ENCODE data around the gene PAFAH1B1. TPM values are rescaled to one million over a fixed set of nuclear protein-coding genes. Genes with fewer than 3 reads are reported as not detected.
A peak's percentile ranks its signal among the peaks of the same experiment; 100 is the strongest.
"Not testable (repeated sequence)": the region's sequence is repeated elsewhere in the genome, so short reads cannot be mapped to it uniquely, and the experiment has no call there.

PAFAH1B1 gene
- total and polyA plus RNA-seq, 2 experiments from 2014 or later, result 69.9 to 71.7 TPM

GRCh38 chr17:2699216-2699805 is 105.9 kb downstream of the PAFAH1B1 start:
- H3K4me3 Mint-ChIP-seq; H3K36me3 ChIP-seq (ENCODE audit: insufficient read depth); DNase-seq (ENCODE audit: low spot score); H3K79me2 ChIP-seq (replicated peaks; ENCODE audit: insufficient read depth); H3K4me3 ChIP-seq; H3F3A ChIP-seq (replicated peaks; ENCODE audit: low read depth); H3K4me2 ChIP-seq; H3K9me3 Mint-ChIP-seq; H4K20me1 ChIP-seq (replicated peaks; ENCODE audit: insufficient read depth); H3K27me3 Mint-ChIP-seq (ENCODE audit: insufficient read depth, low read depth, poor library complexity); ATAC-seq; H3K27ac ChIP-seq (ENCODE audit: low read depth); H2AFZ ChIP-seq; H3K4me1 ChIP-seq (ENCODE audit: insufficient read depth); H3K27me3 ChIP-seq (ENCODE audit: insufficient read depth); H3K4me1 Mint-ChIP-seq; H3K9me2 ChIP-seq (ENCODE audit: insufficient read depth); H3K27ac Mint-ChIP-seq: not testable (repeated sequence)
- peaks cover 48% of the 10 kb centered on the region; the same call in 2 of the 3 replicates for H3K36me3 Mint-ChIP-seq (ENCODE audit: low read depth)

DNA sequence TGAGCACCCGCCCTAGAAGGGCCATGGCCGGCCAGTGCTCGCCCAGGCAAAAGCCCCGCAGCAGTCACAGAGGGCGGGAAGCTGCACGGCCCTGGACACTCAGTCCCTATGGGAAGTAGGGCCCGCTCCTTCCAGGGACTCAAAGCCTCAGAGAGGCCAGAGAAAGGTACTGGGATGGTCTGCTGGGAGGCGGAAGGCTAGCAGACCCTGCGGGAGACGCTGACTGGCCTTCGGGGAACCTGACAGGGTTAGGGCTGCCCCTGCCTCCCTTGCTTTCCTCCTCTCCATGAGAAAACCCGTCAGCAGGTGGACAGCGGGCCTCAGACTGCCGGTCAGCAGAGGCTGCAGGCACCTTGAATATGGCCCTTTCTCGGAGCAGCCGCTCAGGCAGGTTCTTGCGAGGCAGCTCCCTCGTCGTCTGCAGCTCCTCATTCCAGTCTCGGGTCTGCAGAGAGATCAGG is 106.6 kb downstream of the PAFAH1B1 start:
- Mint-ChIP-seq H3K36me3 (ENCODE audit: low read depth) (peaks cover 48% of the 10 kb centered on the region; the same call in 2 of the 3 replicates), H3K4me3 (no peak overlapping the region), H3K9me3 (no peaks in the 10 kb centered on the region), H3K27me3 (ENCODE audit: insufficient read depth, low read depth, poor library complexity) (peaks cover 6% of the 10 kb centered on the region), H3K4me1 (peaks cover 6% of the 10 kb centered on the region), H3K27ac (peak overlapping the region; percentile 23; the same call in 1 of the 2 replicates)
- TF ChIP-seq ZNF114 (CRISPR knock-in tag; IDR thresholded peaks at IDR 0.05), result no peak
- no peaks in the 10 kb centered on the region for H3K79me2 ChIP-seq (replicated peaks; ENCODE audit: insufficient read depth)
- H3K36me3 ChIP-seq (ENCODE audit: insufficient read depth), result no peaks in the 10 kb centered on the region
- DNase-seq (ENCODE audit: low spot score), result no peak
- no peak overlapping the region for H2AFZ ChIP-seq
- no peak for ATAC-seq
- H3K27me3 ChIP-seq (ENCODE audit: insufficient read depth), result no peaks in the 10 kb centered on the region
- H4K20me1 ChIP-seq (replicated peaks; ENCODE audit: insufficient read depth), result peaks cover 4% of the 10 kb centered on the region
- no peaks in the 10 kb centered on the region for H3K4me1 ChIP-seq (ENCODE audit: insufficient read depth)
- no peak overlapping the region for H3K27ac ChIP-seq (ENCODE audit: low read depth)
- H3K9me2 ChIP-seq (ENCODE audit: insufficient read depth), result no peaks in the 10 kb centered on the region
- no peak overlapping the region for H3K4me2 ChIP-seq
- H3K4me3 ChIP-seq, result no peak overlapping the region
- H3F3A ChIP-seq (replicated peaks; ENCODE audit: low read depth), result no peaks in the 10 kb centered on the region

DNA sequence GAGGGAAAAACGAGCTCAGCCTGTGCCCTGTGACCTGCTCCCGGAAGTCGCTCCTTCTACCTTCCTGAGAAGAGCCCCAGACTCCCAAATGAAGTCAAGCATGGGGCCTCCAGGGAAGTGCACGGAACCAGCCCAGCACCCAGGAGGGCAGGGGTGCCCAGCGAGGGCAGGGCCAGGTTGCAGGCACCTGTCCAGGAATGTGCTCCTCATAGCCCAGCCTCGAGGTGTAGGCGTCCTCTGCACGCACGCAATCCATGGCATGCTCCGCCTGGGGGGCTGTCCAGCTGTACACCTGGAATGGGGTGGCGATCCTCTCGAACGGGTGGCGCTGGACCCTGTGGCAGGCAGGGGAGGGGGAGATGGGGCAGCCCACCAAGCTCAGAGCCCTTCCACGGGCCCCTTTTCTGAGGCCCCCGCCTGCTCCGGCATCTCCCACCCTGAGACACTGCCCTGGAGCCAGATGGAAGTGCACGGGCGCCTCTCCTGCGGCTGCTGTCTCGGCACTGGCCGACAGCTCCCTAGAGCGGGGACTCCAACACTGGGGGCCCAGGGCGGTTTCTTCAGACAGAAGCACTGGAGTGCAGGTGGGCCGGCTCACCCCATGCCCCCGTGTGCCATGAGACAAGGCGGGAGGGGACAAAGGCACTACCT is 107.2 kb downstream of the PAFAH1B1 start:
- no peaks in the 10 kb centered on the region for H3F3A ChIP-seq (replicated peaks; ENCODE audit: low read depth)

More for the DNA sequence above, 107.2 kb downstream of the PAFAH1B1 start:
- H3K9me3 Mint-ChIP-seq, result no peaks in the 10 kb centered on the region
- no peak for TF ChIP-seq ZNF331 (CRISPR knock-in tag; IDR thresholded peaks at IDR 0.05; ENCODE audit: low read depth)
- TF ChIP-seq REST (IDR thresholded peaks at IDR 0.05; ENCODE audit: unreplicated experiment), result no peak
- no peak for TF ChIP-seq ZNF114 (CRISPR knock-in tag; IDR thresholded peaks at IDR 0.05)
- TF ChIP-seq, protein P1, sequence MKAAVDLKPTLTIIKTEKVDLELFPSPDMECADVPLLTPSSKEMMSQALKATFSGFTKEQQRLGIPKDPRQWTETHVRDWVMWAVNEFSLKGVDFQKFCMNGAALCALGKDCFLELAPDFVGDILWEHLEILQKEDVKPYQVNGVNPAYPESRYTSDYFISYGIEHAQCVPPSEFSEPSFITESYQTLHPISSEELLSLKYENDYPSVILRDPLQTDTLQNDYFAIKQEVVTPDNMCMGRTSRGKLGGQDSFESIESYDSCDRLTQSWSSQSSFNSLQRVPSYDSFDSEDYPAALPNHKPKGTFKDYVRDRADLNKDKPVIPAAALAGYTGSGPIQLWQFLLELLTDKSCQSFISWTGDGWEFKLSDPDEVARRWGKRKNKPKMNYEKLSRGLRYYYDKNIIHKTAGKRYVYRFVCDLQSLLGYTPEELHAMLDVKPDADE (IDR thresholded peaks at IDR 0.05), result no peak
- no peak for TF ChIP-seq EZH2phosphoT487 (IDR thresholded peaks at IDR 0.05; ENCODE audit: unreplicated experiment)
- TF ChIP-seq, protein P2, sequence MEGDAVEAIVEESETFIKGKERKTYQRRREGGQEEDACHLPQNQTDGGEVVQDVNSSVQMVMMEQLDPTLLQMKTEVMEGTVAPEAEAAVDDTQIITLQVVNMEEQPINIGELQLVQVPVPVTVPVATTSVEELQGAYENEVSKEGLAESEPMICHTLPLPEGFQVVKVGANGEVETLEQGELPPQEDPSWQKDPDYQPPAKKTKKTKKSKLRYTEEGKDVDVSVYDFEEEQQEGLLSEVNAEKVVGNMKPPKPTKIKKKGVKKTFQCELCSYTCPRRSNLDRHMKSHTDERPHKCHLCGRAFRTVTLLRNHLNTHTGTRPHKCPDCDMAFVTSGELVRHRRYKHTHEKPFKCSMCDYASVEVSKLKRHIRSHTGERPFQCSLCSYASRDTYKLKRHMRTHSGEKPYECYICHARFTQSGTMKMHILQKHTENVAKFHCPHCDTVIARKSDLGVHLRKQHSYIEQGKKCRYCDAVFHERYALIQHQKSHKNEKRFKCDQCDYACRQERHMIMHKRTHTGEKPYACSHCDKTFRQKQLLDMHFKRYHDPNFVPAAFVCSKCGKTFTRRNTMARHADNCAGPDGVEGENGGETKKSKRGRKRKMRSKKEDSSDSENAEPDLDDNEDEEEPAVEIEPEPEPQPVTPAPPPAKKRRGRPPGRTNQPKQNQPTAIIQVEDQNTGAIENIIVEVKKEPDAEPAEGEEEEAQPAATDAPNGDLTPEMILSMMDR (conservative IDR thresholded peaks at IDR 0.05; ENCODE audit: low read depth in 2 of 2), result no peak
- Histone ChIP-seq H4K20me1 (replicated peaks; ENCODE audit: insufficient read depth) (peaks cover 4% of the 10 kb centered on the region), H3K9me2 (ENCODE audit: insufficient read depth) (no peaks in the 10 kb centered on the region), H3K27me3 (ENCODE audit: insufficient read depth) (no peaks in the 10 kb centered on the region), H3K4me3 (no peak overlapping the region), H2AFZ (no peak overlapping the region), H3K27ac (ENCODE audit: low read depth) (no peak overlapping the region), H3K79me2 (replicated peaks; ENCODE audit: insufficient read depth) (peaks cover 4% of the 10 kb centered on the region), H3K36me3 (ENCODE audit: insufficient read depth) (no peaks in the 10 kb centered on the region), H3K4me1 (ENCODE audit: insufficient read depth) (no peaks in the 10 kb centered on the region), H3K4me2 (no peak overlapping the region)
- H3K36me3 Mint-ChIP-seq (ENCODE audit: low read depth), result peaks cover 48% of the 10 kb centered on the region; the same call in 2 of the 3 replicates
- no peak overlapping the region for H3K27ac Mint-ChIP-seq
- peaks cover 11% of the 10 kb centered on the region for H3K4me1 Mint-ChIP-seq
- peaks cover 6% of the 10 kb centered on the region for H3K27me3 Mint-ChIP-seq (ENCODE audit: insufficient read depth, low read depth, poor library complexity)
- no peak for DNase-seq (ENCODE audit: low spot score)
- H3K4me3 Mint-ChIP-seq, result no peak overlapping the region
- ATAC-seq, result no peak

All from GM23338 (cell line).